HepG2 (cell line): ENCODE data around the gene SCAANT1. TPM values are rescaled to one million over a fixed set of nuclear protein-coding genes. Genes with fewer than 3 reads are reported as not detected.

Source experiments
- ATAC-seq: fragments of 200-7000 bp; cut with Tn5 transposase; 3 replicates; pipeline ENCODE4 v1.9.1; 2020; ENCODE audit warnings: mild to moderate bottlenecking, moderate library complexity
- BruUV-seq: library from RNA; stranded (reverse); fragments of 400-500 nt; replicated peaks from 2 replicates; lab custom pipeline; 2021; lab: Mats Ljungman, UMichigan
- CTCF ChIA-PET: fragments of 300-600 bp; formaldehyde crosslinking; extraction: SDS; loops from one replicate; lab custom pipeline; 2021; ENCODE audit warnings: low total read pairs, inconsistent platforms, low intra/inter-chr PET ratio; lab: Yijun Ruan, JAX
- POLR2A ChIA-PET: fragments of 350-600 bp; sonication (Branson Sonifier 250); formaldehyde crosslinking; loops from one replicate; lab custom pipeline; 2020; ENCODE audit warnings: antibody characterized with exemption, inconsistent platforms; lab: Yijun Ruan, JAX
- DNase-seq: peaks from one replicate; pipeline ENCODE4 v3.0.0-alpha.2; 2015; ENCODE audit warnings: low spot score
- FAIRE-seq: peaks from 3 replicates; lab custom pipeline; 2011; peaks lifted over from hg19 to GRCh38; lab: Jason Lieb, UNC
- H2AFZ ChIP-seq: one replicate; pipeline ENCODE4 v1.6.1; 2011; ENCODE audit warnings: low read length, inconsistent platforms
- H3K27ac ChIP-seq: fragments of 300-600 bp; 3 replicates; pipeline ENCODE4 v1.8.0; 2011; ENCODE audit warnings: mixed run types, mild to moderate bottlenecking, mixed read lengths, low read length, inconsistent platforms; ENCODE audit not compliant: insufficient read depth; ENCODE audit errors: extremely low read length
- H3K27me3 ChIP-seq, 2 experiments: fragments of 200-600 bp in 1 of 2; 2 replicates in 1 of 2; 3 replicates in 1 of 2; pipeline versions ENCODE4 v1.6.0 to v1.8.0; 2011; ENCODE audit warnings: low read length in 2 of 2, mild to moderate bottlenecking in 2 of 2, moderate library complexity in 2 of 2, inconsistent platforms in 1 of 2; ENCODE audit not compliant: insufficient read depth in 2 of 2, control insufficient read depth in 1 of 2
- H3K36me3 ChIP-seq, 2 experiments: fragments of 200-600 bp in 1 of 2; replicated peaks in 1 of 2; 2 replicates in 1 of 2; 3 replicates in 1 of 2; pipeline versions ENCODE4 v1.5.1 to v1.8.0; 2011; ENCODE audit warnings: low read length in 2 of 2, inconsistent platforms in 1 of 2; ENCODE audit not compliant: insufficient read depth in 2 of 2, control insufficient read depth in 1 of 2
- H3K4me1 ChIP-seq: 2 replicates; pipeline ENCODE4 v1.5.1; 2012; ENCODE audit warnings: low read length, inconsistent platforms; ENCODE audit not compliant: insufficient read depth
- H3K4me2 ChIP-seq: 2 replicates; pipeline ENCODE4 v1.6.0; 2011; ENCODE audit warnings: low read depth, low read length, inconsistent platforms
- H3K4me3 ChIP-seq, 3 experiments: fragments of 200-600 bp in 1 of 3; sonication (generic), shearing (Covaris generic) in 1 of 3; replicated peaks in 1 of 3; 2 replicates each; pipeline ENCODE4 v1.5.1; 2011 to 2016; ENCODE audit warnings: low read length in 3 of 3, inconsistent platforms in 2 of 3, low read depth in 2 of 3, mild to moderate bottlenecking in 2 of 3, control low read depth in 1 of 3, mixed read lengths in 1 of 3; ENCODE audit not compliant: insufficient read depth in 1 of 3
- H3K79me2 ChIP-seq: one replicate; pipeline ENCODE4 v1.6.1; 2011; ENCODE audit warnings: low read length, inconsistent platforms; ENCODE audit not compliant: insufficient read depth
- H3K9ac ChIP-seq: 2 replicates; pipeline ENCODE4 v1.6.0; 2011; ENCODE audit warnings: mild to moderate bottlenecking, low read depth, low read length, inconsistent platforms; ENCODE audit not compliant: insufficient read depth
- H3K9me3 ChIP-seq: 2 replicates; pipeline ENCODE4 v1.5.1; 2012; ENCODE audit warnings: mild to moderate bottlenecking, low read length
- H4K20me1 ChIP-seq: 2 replicates; pipeline ENCODE4 v1.6.0; 2011; ENCODE audit warnings: inconsistent platforms, mild to moderate bottlenecking, low read length, moderate library complexity; ENCODE audit not compliant: insufficient read depth
- HNRNPUL1 ChIP-seq: fragments of 200-400 bp; formaldehyde crosslinking; IDR thresholded peaks from 2 replicates; pipeline ENCODE4 v1.6.1; 2017; ENCODE audit warnings: low read depth, mild to moderate bottlenecking, low read length, moderate library complexity
- SP2 ChIP-seq: sonication (generic); formaldehyde crosslinking; IDR thresholded peaks from 2 replicates; pipeline ENCODE4 v1.5.1; 2020; ENCODE audit warnings: mild to moderate bottlenecking, missing genetic modification reagents
- SRSF9 ChIP-seq: fragments of 200-400 bp; formaldehyde crosslinking; IDR thresholded peaks from 2 replicates; pipeline ENCODE4 v1.6.1; 2018; ENCODE audit warnings: borderline replicate concordance, mild to moderate bottlenecking, low read depth, low read length; ENCODE audit not compliant: insufficient read depth, poor library complexity, severe bottlenecking
- TCF12 ChIP-seq, 2 experiments: fragments of 450-650 bp in 1 of 2; sonication (generic) in 1 of 2; formaldehyde crosslinking in 1 of 2; IDR thresholded peaks; 2 replicates each; pipeline versions ENCODE4 v1.6.1 to v1.8.0; 2017 to 2022; ENCODE audit warnings: antibody characterized with exemption in 1 of 2, mild to moderate bottlenecking in 1 of 2, missing genetic modification reagents in 1 of 2, moderate library complexity in 1 of 2
- ZFP37 ChIP-seq: sonication (generic); formaldehyde crosslinking; IDR thresholded peaks from 2 replicates; pipeline ENCODE4 v1.4.0; 2020; ENCODE audit warnings: missing genetic modification reagents, borderline replicate concordance
- ZNF720 ChIP-seq: sonication (generic); formaldehyde crosslinking; IDR thresholded peaks from 2 replicates; pipeline ENCODE4 v1.4.0; 2020; ENCODE audit warnings: missing genetic modification reagents
- WGBS: methylation state at CpG from one replicate; pipeline ENCODE4 v1.1.6; 2017; ENCODE audit warnings: low lambda C conversion rate; 5-methylcytosine and 5-hydroxymethylcytosine counted together
- in situ Hi-C: cut with HindIII; loops from 2 replicates; pipeline ENCODE4 v1.10.0; 2017; ENCODE audit warnings: low pct_unique_long_range_greater_than_20kb; ENCODE audit not compliant: extremely low pct_ligation_motif_present
- intact Hi-C: fragments of 100-400 bp; cut with micrococcal nuclease; formaldehyde crosslinking; loops from one replicate; pipeline ENCODE4 v1.10.0; 2022; ENCODE audit not compliant: unreplicated experiment
- polyA plus RNA-seq, 8 experiments: library from polyadenylated mRNA; depleted of rRNA in 3 of 8; stranded (reverse) in 7 of 8; unstranded in 1 of 8; fragments of >200 nt; fragmentation: Illumina TruSeq in 4 of 8; extraction: Trizol in 4 of 8; gene quantifications; 2 replicates each; pipeline versions ENCODE4 v1.2.1 to v1.2.3, GENCODE V29; 2011 to 2016; ENCODE audit warnings: low read depth in 4 of 8, missing spikeins in 1 of 8, mixed read lengths in 1 of 8; ENCODE audit not compliant: insufficient read depth in 1 of 8
- total RNA-seq, 5 experiments: library from RNA; depleted of rRNA; stranded (reverse); fragments of >200 nt; fragmentation: Illumina TruSeq; extraction: Trizol; gene quantifications; 2 replicates each; pipeline ENCODE4 v1.2.3, GENCODE V29; 2016; ENCODE audit warnings: low read depth in 1 of 5
- TF ChIP-seq, protein P1 (sequence below): IDR thresholded peaks from 2 replicates; pipeline ENCODE4 v1.6.1; 2016; ENCODE audit warnings: missing compliant biosample characterization, missing genetic modification reagents, borderline replicate concordance
- TF ChIP-seq, protein P2 (sequence below): sonication (generic); formaldehyde crosslinking; IDR thresholded peaks from 2 replicates; pipeline ENCODE4 v1.8.0; 2022; ENCODE audit warnings: mild to moderate bottlenecking, missing genetic modification reagents; ENCODE audit not compliant: insufficient replicate concordance

The SCAANT1 gene
- total and polyA plus RNA-seq, 2 of the 13 experiments (the other 11 are each of a cell fraction or from before 2014, with no cell fraction given): not detected

DNA sequence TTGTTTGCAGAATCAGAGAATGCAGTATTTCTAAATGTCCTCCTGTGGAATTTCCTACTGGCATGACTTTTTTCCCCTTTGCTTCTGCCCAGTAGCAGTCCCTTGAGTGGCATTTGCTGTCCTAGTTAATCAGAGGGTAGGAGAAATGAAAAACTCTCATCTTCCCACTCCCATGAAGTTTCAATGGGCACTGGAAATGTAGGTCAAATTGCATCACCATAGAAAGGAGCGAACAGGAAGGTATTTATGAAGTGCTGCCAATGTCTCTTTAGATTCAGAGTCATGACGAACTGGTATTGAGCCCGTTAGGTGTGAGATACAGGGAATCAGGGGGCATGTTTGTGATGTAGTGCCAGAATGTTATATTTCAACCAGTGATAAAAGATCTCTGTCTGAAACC lies 25.3 kb downstream of the SCAANT1 start:
- FAIRE-seq: no peak
- WGBS: 99% methylated on average over 3 of the region's 3 CpGs
- no peak overlapping the region for H3K27ac ChIP-seq

DNA sequence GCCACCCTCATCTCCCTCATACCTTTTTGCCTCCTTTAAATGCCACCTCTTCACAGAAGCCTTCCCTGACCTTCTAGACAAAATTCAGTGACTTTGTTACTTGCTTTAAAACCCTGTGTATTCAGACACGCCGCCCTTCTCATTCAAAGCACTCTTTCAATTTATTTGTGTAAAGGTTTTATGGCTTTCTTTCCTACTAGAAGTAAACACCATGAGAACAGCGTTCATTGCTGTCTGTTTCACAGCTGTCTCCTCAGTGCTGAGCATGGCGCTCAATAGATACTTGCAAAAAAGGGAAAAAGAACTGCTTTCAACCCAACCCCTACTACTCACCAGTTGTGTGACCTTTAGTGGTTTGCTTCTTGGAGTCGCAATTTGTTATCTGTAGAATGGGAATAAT lies 31.5 kb downstream of the SCAANT1 start:
- Histone ChIP-seq H3K79me2 (peaks cover 30% of the 10 kb centered on the region), H2AFZ (no peak overlapping the region)

More for the DNA sequence above, 25.3 kb downstream of the SCAANT1 start:
- no peak overlapping the region for H2AFZ ChIP-seq
- H3K4me1 ChIP-seq: peaks cover 9% of the 10 kb centered on the region
- H4K20me1 ChIP-seq: no peaks in the 10 kb centered on the region
- H3K9me3 ChIP-seq: no peaks in the 10 kb centered on the region
- no peak for DNase-seq
- peaks cover 9% of the 10 kb centered on the region for H3K79me2 ChIP-seq
- in situ Hi-C loops (no loop called here), intact Hi-C loops (no loop called here)
- H3K27me3 ChIP-seq: no peaks in the 10 kb centered on the region
- no TSS peak for BruUV-seq
- H3K36me3 ChIP-seq: no peaks in the 10 kb centered on the region
- no peak overlapping the region for H3K9ac ChIP-seq
- ChIA-PET POLR2A (interaction anchor here (0.6 kb wide), 1 partner anchor 20 kb away, joined by 4 read pairs; no protein-coding TSS in a partner anchor), CTCF (no interaction called here)
- TF ChIP-seq ZFP37 (CRISPR knock-in tag): no peak
- TF ChIP-seq HNRNPUL1: no peak
- TF ChIP-seq, protein P1, sequence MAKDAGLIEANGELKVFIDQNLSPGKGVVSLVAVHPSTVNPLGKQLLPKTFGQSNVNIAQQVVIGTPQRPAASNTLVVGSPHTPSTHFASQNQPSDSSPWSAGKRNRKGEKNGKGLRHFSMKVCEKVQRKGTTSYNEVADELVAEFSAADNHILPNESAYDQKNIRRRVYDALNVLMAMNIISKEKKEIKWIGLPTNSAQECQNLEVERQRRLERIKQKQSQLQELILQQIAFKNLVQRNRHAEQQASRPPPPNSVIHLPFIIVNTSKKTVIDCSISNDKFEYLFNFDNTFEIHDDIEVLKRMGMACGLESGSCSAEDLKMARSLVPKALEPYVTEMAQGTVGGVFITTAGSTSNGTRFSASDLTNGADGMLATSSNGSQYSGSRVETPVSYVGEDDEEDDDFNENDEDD (CRISPR knock-in tag): no peak
- no peak for TF ChIP-seq ZNF720
- TF ChIP-seq SRSF9: no peak
- H3K4me3 ChIP-seq: no peak overlapping the region
- no peak overlapping the region for H3K4me2 ChIP-seq
- no peak for ATAC-seq

More for the DNA sequence above, 31.5 kb downstream of the SCAANT1 start:
- Histone ChIP-seq H3K4me3 (no peak overlapping the region), H3K27ac (no peak overlapping the region), H3K9me3 (no peaks in the 10 kb centered on the region), H3K4me1 (peaks cover 29% of the 10 kb centered on the region), H3K27me3 (no peaks in the 10 kb centered on the region)
- in situ Hi-C loops (no loop called here), intact Hi-C loops (no loop called here)
- BruUV-seq: no TSS peak
- no peak for ATAC-seq
- POLR2A ChIA-PET: no interaction called here
- no peak for DNase-seq
- TF ChIP-seq TCF12 (IDR thresholded peaks at IDR 0.05) (no peak), TCF12 (CRISPR knock-in tag; IDR thresholded peaks at IDR 0.05) (no peak), SP2 (CRISPR knock-in tag) (no peak)
- TF ChIP-seq, protein P2, sequence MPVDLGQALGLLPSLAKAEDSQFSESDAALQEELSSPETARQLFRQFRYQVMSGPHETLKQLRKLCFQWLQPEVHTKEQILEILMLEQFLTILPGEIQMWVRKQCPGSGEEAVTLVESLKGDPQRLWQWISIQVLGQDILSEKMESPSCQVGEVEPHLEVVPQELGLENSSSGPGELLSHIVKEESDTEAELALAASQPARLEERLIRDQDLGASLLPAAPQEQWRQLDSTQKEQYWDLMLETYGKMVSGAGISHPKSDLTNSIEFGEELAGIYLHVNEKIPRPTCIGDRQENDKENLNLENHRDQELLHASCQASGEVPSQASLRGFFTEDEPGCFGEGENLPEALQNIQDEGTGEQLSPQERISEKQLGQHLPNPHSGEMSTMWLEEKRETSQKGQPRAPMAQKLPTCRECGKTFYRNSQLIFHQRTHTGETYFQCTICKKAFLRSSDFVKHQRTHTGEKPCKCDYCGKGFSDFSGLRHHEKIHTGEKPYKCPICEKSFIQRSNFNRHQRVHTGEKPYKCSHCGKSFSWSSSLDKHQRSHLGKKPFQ (CRISPR knock-in tag): no peak
- TF ChIP-seq, all 625 proteins: peak for 0
- H3K4me2 ChIP-seq: no peak overlapping the region
- FAIRE-seq: no peak
- CTCF ChIA-PET: no interaction called here
- WGBS: 98% methylated on average over 5 of the region's 5 CpGs
- H4K20me1 ChIP-seq: peaks cover 10% of the 10 kb centered on the region
- no peak overlapping the region for H3K9ac ChIP-seq
- H3K36me3 ChIP-seq: no peaks in the 10 kb centered on the region
